Epidermal melanocyte (primary cell): ENCODE data around the gene SPDYE18.
"Not testable (repeated sequence)": the region's sequence is repeated elsewhere in the genome, so short reads cannot be mapped to it uniquely, and the experiment has no call there.

Source experiments
- DNase-seq: peaks from one replicate; pipeline ENCODE4 v3.0.0; 2011; ENCODE audit warnings: low spot score; ENCODE audit not compliant: insufficient read length

SPDYE18 gene, protein sequence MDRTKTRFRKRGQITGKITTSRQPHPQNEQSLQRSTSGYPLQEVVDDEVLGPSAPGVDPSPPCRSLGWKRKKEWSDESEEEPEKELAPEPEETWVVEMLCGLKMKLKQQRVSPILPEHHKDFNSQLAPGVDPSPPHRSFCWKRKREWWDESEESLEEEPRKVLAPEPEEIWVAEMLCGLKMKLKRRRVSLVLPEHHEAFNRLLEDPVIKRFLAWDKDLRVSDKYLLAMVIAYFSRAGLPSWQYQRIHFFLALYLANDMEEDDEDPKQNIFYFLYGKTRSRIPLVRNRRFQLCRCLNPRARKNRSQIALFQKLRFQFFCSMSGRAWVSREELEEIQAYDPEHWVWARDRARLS

GRCh38 chr7:77062557-77062956 is at the start of gene SPDYE18:
Gene SPDYE18 (minus strand): TSS chr7:77062558. CDS start chr7:77060512, 2,046 bp downstream.
- not testable (repeated sequence) for DNase-seq

GRCh38 chr7:77108362-77108761 is 46.0 kb upstream of the SPDYE18 start:
- not testable (repeated sequence) for DNase-seq

- DNase-seq, result not testable (repeated sequence)
Measured at GRCh38 chr7:77107659-77108058, 45.3 kb upstream of the SPDYE18 start.

GRCh38 chr7:77105904-77106303 is 43.5 kb upstream of the SPDYE18 start:
- DNase-seq, result not testable (repeated sequence)

DNA sequence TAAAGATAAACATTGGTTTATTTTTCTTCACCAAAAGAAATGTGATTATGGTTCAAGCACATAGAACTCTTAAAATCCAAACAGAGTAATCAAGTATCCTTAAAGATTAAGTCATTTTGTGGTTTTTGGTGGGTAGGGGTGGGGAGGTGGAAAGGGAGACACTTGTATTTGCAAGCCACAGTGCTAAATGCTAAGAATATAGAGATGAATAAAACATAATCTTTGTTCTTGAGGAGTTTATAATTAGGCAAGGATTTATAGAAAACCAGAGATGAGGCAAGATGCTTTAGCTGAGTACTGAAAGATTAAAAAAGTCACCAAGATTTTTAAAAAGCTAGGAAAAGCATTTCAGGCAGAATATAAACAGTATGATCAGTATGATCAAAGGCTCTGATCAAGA is 40.3 kb upstream of the SPDYE18 start:
- DNase-seq, result not testable (repeated sequence)

GRCh38 chr7:77101187-77101586 is 38.8 kb upstream of the SPDYE18 start:
- not testable (repeated sequence) for DNase-seq

- DNase-seq, result not testable (repeated sequence)
Measured at GRCh38 chr7:77100501-77100900, 38.1 kb upstream of the SPDYE18 start.

- DNase-seq, result not testable (repeated sequence)
Measured at GRCh38 chr7:77092301-77092700, 29.9 kb upstream of the SPDYE18 start.

GRCh38 chr7:77082192-77082591 is 19.8 kb upstream of the SPDYE18 start:
- DNase-seq, result not testable (repeated sequence)

DNA sequence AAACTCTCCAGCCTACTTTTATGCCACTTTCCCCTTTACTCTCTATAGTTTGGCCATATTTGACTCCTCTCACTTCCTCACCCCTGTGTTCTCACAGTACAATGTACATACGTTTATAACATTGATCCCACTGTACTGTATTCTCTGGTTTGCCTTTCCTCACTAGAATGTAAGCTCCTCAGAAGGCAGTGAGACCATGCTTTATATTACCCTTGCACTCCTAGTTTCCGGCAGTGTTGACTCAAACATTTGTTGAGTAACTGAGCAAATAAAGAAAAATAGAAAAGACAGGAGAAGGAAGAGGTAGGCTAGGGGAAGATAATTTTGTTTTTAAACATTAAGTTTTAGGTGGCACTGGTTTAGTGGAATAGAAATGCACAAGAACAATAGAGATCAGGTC is 17.9 kb upstream of the SPDYE18 start:
- not testable (repeated sequence) for DNase-seq

GRCh38 chr7:77079624-77080023 is 17.3 kb upstream of the SPDYE18 start:
- not testable (repeated sequence) for DNase-seq

DNA sequence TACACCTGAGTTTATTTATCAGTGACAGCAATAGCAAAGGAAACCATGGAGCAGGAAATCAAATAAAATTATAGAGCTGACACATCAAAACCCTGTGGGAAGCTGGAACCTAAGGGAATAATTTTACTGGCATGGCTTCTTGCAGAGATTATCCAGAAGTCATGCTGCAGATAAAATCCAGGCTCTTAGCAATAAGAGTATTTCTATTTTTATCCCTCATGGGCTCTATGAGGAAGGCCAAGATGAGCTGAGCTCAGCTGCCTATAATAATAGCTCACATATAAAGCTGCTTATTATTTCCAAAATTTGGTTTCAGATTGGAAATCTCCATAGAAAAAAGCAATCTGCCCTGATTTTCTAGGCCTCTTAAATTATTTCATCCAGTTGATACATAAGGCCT is 16.8 kb upstream of the SPDYE18 start:
- not testable (repeated sequence) for DNase-seq

- not testable (repeated sequence) for DNase-seq
Measured at GRCh38 chr7:77077060-77077459, 14.7 kb upstream of the SPDYE18 start.

DNA sequence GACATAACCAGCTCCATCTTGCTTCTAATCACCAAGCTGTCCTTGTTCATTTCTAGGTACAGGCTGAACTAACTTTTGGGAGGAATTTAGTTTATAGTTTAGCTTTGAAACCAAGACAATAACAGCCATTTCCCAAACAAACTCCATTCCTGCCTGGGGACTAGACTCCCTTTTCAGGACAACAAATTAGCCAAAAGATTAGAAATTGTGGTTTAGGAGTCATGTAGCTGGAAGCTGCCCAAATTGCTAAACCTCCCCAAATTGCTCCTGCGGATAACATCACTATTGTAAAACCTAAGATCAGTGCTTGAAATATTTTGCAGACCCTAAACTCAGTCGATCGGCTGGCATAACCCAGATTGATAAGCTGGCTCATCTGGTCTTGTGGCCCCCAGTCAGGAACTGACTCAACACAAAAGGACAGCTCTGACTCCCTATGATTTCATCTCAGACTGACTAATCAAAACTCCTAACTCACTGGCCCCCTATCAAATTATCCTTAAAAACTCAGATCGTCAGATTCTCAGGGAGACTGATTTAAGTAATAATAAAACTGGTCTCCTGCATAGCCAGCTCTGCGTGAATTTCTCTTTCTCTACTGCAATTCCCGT is 12.5 kb upstream of the SPDYE18 start:
- not testable (repeated sequence) for DNase-seq

DNA sequence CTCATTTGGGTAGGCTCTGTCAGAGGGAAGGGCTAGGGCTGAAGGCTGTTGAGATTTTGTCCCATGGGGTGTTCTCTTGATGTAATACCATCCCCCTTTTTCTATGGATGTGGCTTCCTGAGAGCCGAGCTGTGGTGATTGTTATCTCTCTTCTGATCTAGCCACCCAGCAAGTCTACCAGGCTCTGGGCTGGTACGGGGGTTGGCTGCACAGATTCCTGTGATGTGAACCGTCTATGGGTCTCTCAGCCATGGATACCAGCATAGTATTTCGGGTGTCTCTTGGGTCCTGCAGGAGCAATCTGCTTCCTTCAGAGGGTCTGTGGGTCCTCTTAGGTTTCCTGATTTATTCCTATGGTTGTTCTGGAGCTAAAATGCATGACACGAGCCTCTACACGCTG is 8.8 kb upstream of the SPDYE18 start:
- not testable (repeated sequence) for DNase-seq

DNA sequence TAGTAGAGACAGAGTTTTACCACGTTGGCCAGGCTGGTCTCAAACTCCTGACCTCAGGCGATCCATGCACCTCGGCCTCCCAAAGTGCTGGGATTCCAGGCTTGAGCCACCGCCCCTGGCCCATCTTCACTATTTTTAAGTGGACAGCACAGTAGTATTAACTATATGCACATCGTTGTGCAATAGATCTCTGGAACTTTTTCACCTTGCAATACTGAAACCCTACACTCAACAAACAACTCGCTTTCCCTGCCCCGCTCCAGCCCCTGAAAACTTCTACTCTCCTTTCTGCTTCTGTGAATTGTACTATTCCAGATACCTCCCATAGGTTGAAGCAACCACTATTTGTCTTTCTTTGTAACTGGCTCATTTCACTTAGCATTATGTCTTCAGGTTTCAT is 3.5 kb upstream of the SPDYE18 start:
- not testable (repeated sequence) for DNase-seq

DNA sequence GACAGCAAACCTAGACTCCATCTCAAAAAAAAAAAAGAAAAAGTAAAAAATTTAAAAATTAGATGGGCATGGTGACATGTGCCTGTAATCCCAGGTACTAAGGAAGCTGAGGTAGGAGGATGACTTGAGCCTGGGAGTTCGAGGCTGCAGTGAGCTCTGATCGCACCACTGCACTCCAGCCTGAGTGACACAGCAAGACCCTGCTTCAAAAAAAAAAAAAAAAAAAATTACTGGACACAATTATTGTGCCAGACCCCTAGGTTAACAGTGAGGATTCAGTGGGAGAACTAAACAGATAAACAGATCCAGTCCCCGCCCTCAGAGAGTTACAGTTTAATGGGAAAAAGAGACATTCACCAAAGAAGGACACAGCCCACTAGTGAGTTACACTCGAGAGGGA is 1.4 kb upstream of the SPDYE18 start:
- DNase-seq, result not testable (repeated sequence)

DNA sequence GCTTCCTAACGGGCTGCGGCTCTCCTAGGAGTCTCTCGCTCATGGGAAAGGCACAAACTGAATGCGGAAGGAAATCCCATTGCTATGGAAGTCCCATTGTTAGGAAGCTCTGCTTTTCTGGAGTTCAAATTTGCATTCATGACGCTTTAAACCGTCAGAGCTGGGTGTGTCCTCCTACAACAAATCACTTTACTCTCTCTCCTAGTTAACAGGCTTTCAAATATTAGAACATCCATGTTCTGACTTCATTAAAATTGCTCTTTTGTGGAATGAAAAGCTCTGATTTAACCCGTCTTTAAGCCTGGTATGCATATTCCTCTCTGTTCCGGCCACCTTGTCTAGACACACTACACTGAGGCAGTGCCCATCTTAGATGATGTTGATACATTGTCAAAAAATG is 30.1 kb downstream of the SPDYE18 start, which contains the start of gene SPDYE17:
TSS of gene SPDYE17 (minus strand) at position 101 of the 400 bp plus-strand sequence. CDS start 1,791 bp downstream, outside the sequence.
- not testable (repeated sequence) for DNase-seq

- not testable (repeated sequence) for DNase-seq
Measured at GRCh38 chr7:77026349-77026748, 36.0 kb downstream of the SPDYE18 start.

DNA sequence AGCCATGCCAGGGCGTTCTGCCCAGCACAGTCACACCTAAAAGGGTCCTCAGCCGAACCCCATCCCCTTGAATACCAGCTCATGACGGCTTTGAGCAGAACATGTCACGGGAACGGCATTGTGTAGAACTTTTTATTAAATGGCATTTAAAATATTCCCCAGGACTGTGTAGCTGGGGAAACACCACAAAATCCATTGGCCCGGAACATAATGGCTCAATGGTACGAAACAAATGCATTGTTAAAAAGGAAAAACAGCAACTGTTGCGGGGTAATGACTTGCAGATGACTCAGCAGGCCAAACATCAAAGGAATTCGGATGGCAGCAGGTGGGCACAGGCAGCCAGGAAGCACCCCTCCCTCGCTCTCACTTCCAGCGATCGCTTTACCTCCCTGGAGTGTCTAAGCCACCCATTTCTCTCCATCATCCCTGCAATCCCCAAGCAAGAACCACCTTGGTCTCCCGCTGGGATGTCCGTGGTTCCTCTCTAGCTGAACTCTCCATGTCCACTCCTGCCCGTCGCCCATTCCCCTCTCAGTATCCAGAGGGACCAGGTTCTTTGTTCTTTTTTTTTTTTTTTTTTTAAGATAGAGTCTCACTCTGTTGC is 52.2 kb downstream of the SPDYE18 start:
- DNase-seq, result not testable (repeated sequence)

GRCh38 chr7:77008000-77008399 is 54.4 kb downstream of the SPDYE18 start:
- not testable (repeated sequence) for DNase-seq
